Suprapubic skin (tissue), 4 donors: ENCODE results near the gene WAC. TPM values are rescaled to one million over a fixed set of nuclear protein-coding genes. Genes with fewer than 3 reads are reported as not detected.
"Not testable (repeated sequence)": the region's sequence is repeated elsewhere in the genome, so short reads cannot be mapped to it uniquely, and the experiment has no call there.

Experiments
- DNase-seq, 2 donors: peaks; one replicate each; pipeline ENCODE4 v3.0.0-alpha.2; 2019; ENCODE audit warnings: low spot score in 2 of 2
- H3K27ac ChIP-seq: fragments of 200-600 bp; sonication (generic); one replicate; pipeline ENCODE4 v1.5.1; 2019
- H3K27me3 ChIP-seq: fragments of 200-600 bp; sonication (generic); one replicate; pipeline ENCODE4 v1.5.1; 2019
- H3K36me3 ChIP-seq: fragments of 200-600 bp; sonication (generic); one replicate; pipeline ENCODE4 v1.5.1; 2019
- H3K4me1 ChIP-seq: fragments of 200-600 bp; sonication (generic); one replicate; pipeline ENCODE4 v1.5.1; 2019
- H3K4me3 ChIP-seq: fragments of 200-600 bp; sonication (generic); one replicate; pipeline ENCODE4 v1.5.1; 2019; ENCODE audit warnings: mild to moderate bottlenecking
- H3K9me3 ChIP-seq: fragments of 200-600 bp; sonication (generic); one replicate; pipeline ENCODE4 v1.5.1; 2019
- EP300 ChIP-seq: sonication (generic); formaldehyde crosslinking; IDR thresholded peaks from one replicate; pipeline ENCODE4 v1.6.1; 2017; ENCODE audit warnings: antibody characterized with exemption
- POLR2A ChIP-seq, 2 donors: fragments of 450-650 bp; IDR thresholded peaks; one replicate each; pipeline ENCODE4 v1.6.1; 2017; ENCODE audit warnings: antibody characterized with exemption in 2 of 2, mild to moderate bottlenecking in 2 of 2, moderate library complexity in 2 of 2
- POLR2AphosphoS5 ChIP-seq, 3 donors: sonication (generic); formaldehyde crosslinking; IDR thresholded peaks; one replicate each; pipeline ENCODE4 v1.6.1; 2017; ENCODE audit warnings: antibody characterized with exemption in 3 of 3
- WGBS: methylation state at CpG from one replicate; pipeline ENCODE4 v1.1.5; 2018; 5-methylcytosine and 5-hydroxymethylcytosine counted together
- total RNA-seq, 4 donors: library from RNA; depleted of rRNA; stranded (reverse); fragments of >200 nt; gene quantifications; one replicate each; pipeline ENCODE4 v1.1.0, GENCODE V29; 2016
- TF ChIP-seq, protein P1 (sequence below), 2 donors: fragments of 200-600 bp in 1 of 2; fragments of 450-650 bp in 1 of 2; sonication (generic) in 1 of 2; IDR thresholded peaks; one replicate each; pipeline ENCODE4 v1.5.1; 2016 to 2019; ENCODE audit warnings: antibody characterized with exemption in 2 of 2, mild to moderate bottlenecking in 1 of 2, moderate library complexity in 1 of 2

The WAC gene
- total RNA-seq, 4 donors from 2014 or later: 91.6 to 164 (median 107) TPM

DNA sequence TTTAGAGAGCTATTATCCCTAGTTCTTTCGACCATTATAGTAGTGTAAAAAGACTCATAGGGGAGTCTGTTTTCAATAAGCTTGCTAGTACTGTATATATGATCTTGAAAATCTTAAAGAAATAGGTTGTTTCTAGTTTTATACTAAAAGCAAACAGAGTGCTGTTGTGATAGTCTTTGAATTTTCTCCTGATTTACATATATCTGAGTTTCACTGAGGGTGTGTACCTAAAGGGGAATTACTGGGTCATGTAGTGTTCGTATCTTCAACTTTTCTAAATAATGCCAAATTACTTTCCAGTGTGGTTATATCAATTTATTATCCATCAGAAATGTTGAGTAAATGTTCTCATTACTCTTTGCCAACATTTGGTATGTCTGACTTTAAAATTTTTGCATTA, 73.7 kb downstream of the WAC start:
- no peaks in the 10 kb centered on the region for H3K9me3 ChIP-seq
- no peak for DNase-seq
- H3K36me3 ChIP-seq: peaks cover 38% of the 10 kb centered on the region
- no peaks in the 10 kb centered on the region for H3K27me3 ChIP-seq
- 76% methylated on average over 2 of the region's 2 CpGs for WGBS
- H3K4me1 ChIP-seq: peaks cover 17% of the 10 kb centered on the region
- TF ChIP-seq POLR2A (IDR thresholded peaks at IDR 0.05): no peak
- TF ChIP-seq POLR2AphosphoS5 (IDR thresholded peaks at IDR 0.05): no peak
- no peak for TF ChIP-seq EP300
- TF ChIP-seq, protein P1, sequence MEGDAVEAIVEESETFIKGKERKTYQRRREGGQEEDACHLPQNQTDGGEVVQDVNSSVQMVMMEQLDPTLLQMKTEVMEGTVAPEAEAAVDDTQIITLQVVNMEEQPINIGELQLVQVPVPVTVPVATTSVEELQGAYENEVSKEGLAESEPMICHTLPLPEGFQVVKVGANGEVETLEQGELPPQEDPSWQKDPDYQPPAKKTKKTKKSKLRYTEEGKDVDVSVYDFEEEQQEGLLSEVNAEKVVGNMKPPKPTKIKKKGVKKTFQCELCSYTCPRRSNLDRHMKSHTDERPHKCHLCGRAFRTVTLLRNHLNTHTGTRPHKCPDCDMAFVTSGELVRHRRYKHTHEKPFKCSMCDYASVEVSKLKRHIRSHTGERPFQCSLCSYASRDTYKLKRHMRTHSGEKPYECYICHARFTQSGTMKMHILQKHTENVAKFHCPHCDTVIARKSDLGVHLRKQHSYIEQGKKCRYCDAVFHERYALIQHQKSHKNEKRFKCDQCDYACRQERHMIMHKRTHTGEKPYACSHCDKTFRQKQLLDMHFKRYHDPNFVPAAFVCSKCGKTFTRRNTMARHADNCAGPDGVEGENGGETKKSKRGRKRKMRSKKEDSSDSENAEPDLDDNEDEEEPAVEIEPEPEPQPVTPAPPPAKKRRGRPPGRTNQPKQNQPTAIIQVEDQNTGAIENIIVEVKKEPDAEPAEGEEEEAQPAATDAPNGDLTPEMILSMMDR (IDR thresholded peaks at IDR 0.05): no peak
- H3K4me3 ChIP-seq: no peak overlapping the region
- H3K27ac ChIP-seq: no peak overlapping the region

DNA sequence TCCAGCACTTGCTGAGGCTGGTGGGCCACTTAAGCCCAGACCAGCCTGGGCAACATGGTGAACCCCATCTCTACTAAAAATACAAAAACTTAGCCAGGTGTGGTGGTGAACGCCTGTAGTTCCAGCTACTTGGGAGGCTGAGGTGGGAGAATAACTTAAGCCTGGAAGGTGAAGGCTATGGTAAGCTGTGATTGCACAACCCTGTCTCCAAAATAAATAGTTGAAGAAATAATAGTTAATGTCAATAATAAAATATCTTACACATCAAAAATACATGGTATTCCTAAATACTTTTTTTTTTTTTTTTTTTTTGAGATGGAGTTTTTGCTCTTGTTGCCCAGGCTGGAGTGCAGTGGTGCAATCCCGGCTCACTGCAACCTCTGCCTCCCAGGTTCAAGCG, 76.7 kb downstream of the WAC start:
- not testable (repeated sequence) for H3K4me3 ChIP-seq, H3K9me3 ChIP-seq, H3K27me3 ChIP-seq, H3K27ac ChIP-seq, DNase-seq
- 73% methylated on average over 3 of the region's 3 CpGs for WGBS
- Histone ChIP-seq H3K36me3 (peaks cover 61% of the 10 kb centered on the region), H3K4me1 (peaks cover 12% of the 10 kb centered on the region)

DNA sequence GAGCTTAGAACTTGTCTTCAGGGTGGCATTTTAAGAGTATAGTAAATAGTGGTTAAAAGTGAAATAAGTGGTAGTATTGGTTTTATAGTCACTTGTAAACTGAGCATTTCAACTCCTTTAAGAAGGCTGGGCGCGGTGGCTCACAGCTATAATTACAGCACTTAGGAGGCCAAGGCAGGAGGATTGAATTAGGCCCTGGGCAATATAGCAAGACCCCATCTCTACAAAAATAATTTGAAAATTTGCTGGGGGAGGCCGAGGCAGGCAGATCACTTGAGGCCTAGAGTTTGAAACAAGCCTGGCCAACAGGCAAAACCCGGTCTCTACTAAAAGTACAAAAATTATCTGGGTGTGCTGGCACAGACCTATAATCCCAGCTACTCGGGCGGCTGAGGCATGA, 80.0 kb downstream of the WAC start:
- Histone ChIP-seq H3K4me3 (no peak overlapping the region), H3K36me3 (peaks cover 92% of the 10 kb centered on the region), H3K4me1 (no peaks in the 10 kb centered on the region), H3K9me3 (no peaks in the 10 kb centered on the region), H3K27ac (no peak overlapping the region), H3K27me3 (no peaks in the 10 kb centered on the region)
- no peak for DNase-seq
- WGBS: 98% methylated on average over 6 of the region's 6 CpGs
- TF ChIP-seq POLR2AphosphoS5 (IDR thresholded peaks at IDR 0.05) (no peak), POLR2A (IDR thresholded peaks at IDR 0.05) (no peak), EP300 (no peak)
- TF ChIP-seq, protein P1 (IDR thresholded peaks at IDR 0.05): no peak

DNA sequence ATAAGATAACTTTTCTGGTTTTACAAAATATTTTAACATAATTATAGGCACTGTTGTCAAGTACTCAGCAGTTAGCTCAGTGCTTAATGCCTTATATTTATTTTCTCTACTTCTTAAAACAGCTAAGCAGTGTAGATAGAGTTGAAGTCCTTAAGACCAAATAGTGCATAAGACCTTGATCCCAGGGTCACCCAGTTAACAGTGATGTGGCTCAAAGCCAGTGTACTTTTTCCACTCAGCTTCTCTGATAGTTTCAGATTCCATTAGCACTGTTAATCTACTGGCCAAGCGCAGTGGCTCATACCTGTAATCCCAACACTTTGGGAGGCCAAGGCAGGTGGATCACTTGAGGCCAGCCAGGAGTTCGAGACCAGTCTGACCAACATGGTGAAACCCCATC, 83.6 kb downstream of the WAC start:
- no peak overlapping the region for H3K4me3 ChIP-seq
- no peak for DNase-seq
- TF ChIP-seq EP300: no peak
- TF ChIP-seq POLR2AphosphoS5 (IDR thresholded peaks at IDR 0.05): no peak
- TF ChIP-seq, protein P1 (IDR thresholded peaks at IDR 0.05): no peak
- TF ChIP-seq POLR2A (IDR thresholded peaks at IDR 0.05): no peak
- H3K27ac ChIP-seq: no peak overlapping the region
- no peaks in the 10 kb centered on the region for H3K9me3 ChIP-seq
- H3K36me3 ChIP-seq: peaks cover 84% of the 10 kb centered on the region
- 92% methylated on average over 2 of the region's 2 CpGs for WGBS
- H3K4me1 ChIP-seq: no peaks in the 10 kb centered on the region
- no peaks in the 10 kb centered on the region for H3K27me3 ChIP-seq

DNA sequence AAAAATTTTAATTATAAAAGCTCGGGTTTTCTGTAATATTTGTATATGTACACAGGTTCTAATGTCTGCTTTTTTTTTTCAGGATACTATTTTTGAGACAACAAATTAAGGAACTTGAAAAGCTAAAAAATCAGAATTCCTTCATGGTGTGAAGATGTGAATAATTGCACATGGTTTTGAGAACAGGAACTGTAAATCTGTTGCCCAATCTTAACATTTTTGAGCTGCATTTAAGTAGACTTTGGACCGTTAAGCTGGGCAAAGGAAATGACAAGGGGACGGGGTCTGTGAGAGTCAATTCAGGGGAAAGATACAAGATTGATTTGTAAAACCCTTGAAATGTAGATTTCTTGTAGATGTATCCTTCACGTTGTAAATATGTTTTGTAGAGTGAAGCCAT, 86.5 kb downstream of the WAC start:
- no peaks in the 10 kb centered on the region for H3K27me3 ChIP-seq
- H3K27ac ChIP-seq: no peak overlapping the region
- H3K36me3 ChIP-seq: peaks cover 55% of the 10 kb centered on the region
- no peaks in the 10 kb centered on the region for H3K9me3 ChIP-seq
- no peaks in the 10 kb centered on the region for H3K4me1 ChIP-seq
- 83% methylated on average over 4 of the region's 4 CpGs for WGBS
- no peak for DNase-seq
- H3K4me3 ChIP-seq: no peak overlapping the region
- TF ChIP-seq POLR2AphosphoS5 (IDR thresholded peaks at IDR 0.05) (no peak), POLR2A (IDR thresholded peaks at IDR 0.05) (no peak), EP300 (no peak)
- TF ChIP-seq, protein P1 (IDR thresholded peaks at IDR 0.05): no peak

DNA sequence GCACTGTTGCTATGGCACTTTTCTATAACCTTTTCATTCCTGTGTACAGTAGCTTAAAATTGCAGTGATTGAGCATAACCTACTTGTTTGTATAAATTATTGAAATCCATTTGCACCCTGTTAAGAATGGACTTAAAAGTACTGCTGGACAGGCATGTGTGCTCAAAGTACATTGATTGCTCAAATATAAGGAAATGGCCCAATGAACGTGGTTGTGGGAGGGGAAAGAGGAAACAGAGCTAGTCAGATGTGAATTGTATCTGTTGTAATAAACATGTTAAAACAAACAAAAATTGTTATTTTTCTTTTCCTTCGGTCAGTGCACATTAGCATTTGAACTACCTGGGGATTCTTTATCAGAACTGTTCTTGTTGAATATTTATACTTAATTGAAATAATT, 87.3 kb downstream of the WAC start:
- H3K27ac ChIP-seq: no peak overlapping the region
- peaks cover 47% of the 10 kb centered on the region for H3K36me3 ChIP-seq
- H3K9me3 ChIP-seq: no peaks in the 10 kb centered on the region
- H3K27me3 ChIP-seq: no peaks in the 10 kb centered on the region
- DNase-seq: no peak
- H3K4me3 ChIP-seq: no peak overlapping the region
- no peaks in the 10 kb centered on the region for H3K4me1 ChIP-seq
- 60% methylated on average over 2 of the region's 2 CpGs for WGBS
- TF ChIP-seq, protein P1 (IDR thresholded peaks at IDR 0.05): no peak
